Inferior parietal cortex (tissue), 1 donor: ENCODE measurements around the gene NPAS3.

Experiments
- DNase-seq: peaks from one replicate; pipeline ENCODE4 v3.0.0-alpha.2; 2016; ENCODE audit errors: extremely low spot score

NPAS3 gene

DNA sequence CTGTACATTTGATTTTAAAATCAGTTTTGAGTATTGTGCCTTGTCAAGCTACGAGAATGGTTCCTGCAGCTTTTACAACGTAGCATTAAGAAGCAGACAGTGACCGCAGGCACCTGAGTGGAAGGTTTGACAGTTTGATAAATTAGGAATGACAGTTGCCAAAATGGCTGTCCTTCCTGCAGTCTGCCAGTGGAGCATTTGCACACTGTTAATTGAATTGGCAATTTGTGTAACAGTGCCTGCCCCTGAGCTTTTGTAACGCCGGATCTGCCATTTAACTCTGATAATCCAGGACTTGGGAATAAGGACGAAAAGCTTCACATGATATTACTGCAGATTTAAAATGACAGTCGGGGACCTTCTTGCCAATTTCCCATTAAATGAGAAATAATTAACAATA is 385.3 kb downstream of the NPAS3 start:
- no peak for DNase-seq

DNA sequence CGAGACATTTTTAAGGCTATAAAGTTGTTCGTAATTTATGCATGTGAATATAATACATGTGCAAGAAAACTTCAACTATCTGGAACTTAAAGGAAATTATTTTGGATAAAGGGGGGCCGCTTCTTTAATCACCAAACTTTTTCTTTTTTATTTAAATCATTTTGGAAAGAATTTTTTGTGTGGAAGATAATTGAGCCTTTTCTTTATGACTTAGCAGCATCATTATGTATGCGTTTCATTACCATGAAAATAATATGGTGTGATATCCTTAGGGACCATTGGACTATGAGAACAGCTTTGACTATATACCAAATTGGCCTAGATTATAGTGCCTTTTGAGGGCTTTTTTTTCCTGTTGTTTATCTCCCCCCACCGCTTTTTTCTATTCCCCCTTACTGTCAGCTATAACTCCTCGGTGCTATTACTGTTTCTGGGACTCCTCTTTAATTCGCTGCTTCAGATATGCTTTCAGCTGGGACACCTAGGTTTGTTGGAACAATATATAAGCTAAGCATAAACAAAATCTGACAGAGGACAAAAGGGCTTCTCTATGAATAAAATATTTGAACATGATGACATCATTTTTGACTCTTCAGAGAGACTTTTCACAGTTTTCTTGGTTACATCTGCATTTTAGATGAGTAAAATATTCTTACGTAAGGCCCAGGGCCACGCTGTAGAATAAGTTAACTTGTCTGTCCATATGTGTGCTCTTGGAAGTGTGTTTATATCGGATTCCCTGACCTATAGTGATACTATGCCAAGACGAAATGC is 392.7 kb downstream of the NPAS3 start:
- no peak for DNase-seq

DNA sequence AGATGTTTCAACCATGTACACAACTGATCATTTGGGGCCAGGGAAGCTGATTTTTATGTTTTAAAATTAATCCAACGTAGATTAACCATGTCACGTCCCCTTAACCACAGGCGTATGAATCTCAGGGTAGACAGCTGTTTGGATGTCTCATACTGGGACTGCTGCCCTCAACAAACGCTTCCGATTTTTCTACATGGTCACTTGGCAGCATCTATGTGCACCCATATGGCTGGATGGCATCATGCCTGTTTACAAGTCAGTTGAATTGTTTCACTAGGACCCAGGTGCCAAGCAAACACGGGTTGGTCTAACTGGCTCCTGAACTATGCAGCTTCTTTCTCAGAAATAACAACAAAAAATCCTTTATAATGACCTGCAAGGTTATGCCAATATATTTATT is 393.8 kb downstream of the NPAS3 start:
- DNase-seq: peak; percentile 74

DNA sequence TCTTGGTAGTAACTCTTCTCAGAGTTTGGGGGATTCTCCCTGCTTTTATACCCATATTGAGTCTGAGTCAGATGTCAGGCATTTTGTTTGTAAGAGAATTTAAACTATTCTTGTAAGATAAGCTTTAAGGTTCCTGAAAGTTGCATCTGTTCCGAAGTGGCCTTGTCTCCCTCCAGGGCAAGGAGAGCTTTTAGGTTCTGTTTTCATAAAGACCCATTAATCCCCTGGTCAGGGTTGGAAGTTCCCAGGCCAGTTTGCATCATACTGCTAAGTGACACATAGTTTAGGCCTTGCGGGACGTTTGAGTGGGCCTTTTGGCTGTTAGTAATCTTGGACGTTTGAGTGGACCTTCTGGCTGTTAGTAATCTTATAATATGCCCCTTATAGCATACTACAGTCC is 396.7 kb downstream of the NPAS3 start:
- DNase-seq: no peak

DNA sequence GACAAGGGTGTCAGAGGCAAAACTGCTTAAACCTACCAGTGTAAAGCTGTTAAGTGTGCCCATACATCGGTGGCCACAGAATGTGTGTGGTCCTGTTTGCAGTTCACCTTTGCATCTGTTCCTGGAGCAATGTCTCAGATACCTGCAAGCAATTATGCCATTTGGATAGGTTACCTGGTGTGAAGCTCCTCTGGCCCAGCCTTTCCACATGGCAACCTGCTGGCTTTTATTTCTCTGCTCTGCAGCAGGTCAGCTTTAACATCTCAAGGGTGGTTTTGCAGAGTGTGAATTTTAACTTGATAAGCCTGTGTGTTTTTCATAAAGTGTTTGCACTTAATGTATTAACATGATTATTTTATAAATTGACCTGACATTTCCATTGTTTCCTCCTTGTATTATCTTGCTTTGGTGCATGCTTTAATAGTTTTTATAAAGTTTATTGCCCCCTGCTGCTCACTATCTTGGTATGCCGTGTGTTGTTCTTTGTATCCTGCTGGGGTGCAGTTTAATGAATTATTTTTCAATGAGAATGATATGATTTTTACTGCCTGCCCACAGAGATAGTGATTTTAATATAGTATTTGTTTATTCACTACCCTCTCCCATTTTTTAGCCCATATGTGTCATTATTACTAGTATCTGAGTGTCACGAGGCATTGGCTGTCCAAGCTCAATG is 403.8 kb downstream of the NPAS3 start:
- DNase-seq: no peak

DNA sequence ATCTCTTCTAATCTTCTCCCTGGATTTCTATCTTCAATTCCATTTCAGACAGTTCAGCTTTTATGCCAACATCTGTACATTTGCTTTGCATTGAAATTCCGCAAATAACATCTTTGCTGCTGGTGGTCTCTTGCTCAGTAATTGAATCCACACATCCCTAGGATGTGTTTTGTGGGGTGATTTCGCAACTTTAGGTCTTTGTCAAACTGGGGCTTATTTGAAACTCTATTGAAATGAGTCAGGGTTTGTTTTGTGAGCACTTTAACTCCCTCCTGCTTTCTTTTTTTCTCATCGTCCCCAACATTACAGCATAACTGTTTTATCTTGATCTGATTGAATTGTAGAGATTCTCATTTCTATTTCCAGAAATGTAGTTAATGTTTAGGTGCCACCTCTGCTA is 404.3 kb downstream of the NPAS3 start:
- no peak for DNase-seq

DNA sequence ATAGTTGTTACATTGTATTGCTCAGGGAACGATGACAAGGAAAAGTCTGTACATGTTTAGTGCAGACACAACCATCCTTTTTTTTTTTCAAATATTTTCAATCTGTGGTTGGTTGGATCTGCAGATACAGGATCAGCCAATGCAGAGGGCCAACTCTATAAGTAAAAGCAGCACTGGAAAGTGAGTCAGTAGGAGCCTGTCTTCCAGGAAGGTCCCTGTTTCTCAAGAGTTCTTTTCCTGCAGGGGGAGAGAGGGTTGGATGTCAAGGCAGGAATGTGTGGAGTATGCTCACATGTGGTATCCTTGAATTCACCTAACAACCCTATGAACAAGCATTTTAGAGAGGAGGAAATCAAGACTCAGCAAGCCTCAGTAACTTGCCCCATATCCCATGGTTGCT is 409.1 kb downstream of the NPAS3 start:
- no peak for DNase-seq

DNA sequence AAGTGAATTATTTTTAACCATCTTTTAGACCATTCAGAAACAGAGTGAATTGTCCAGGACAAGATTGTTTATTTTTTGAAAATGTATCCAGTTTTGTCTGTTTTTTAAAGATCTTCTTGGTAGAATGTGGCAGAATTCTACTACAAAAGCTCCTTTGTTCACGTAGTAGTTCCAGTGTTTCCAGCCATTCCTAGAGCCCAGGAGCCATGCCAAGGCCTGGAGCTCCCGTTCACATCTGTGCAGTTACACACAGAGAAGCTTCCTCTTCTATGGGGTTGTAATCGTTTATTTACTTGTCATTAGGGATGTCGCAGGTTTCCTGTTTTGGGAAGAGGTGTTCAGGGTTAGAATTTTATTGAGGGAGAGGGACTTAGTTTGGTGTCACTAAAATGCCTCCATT is 409.8 kb downstream of the NPAS3 start:
- peak; percentile 28 for DNase-seq

DNA sequence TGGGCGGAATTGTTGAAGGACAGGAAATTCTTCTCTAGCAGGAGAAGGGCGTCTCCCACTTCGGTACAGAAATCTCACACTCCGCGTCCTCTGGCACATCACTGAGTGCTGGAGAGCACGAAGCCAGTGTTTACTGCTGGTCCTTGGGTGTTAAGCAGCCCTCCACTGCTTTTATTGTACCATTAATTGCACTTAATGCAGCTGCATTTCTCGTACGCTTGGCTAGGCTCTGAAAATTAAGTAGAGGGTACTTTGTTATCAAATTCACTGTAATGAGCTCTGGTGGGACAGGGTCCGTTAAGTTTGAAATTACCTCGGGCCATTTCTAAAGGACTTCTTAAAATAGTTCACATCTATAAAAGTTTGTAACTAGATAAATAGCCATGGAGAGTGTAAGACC is 411.2 kb downstream of the NPAS3 start:
- no peak for DNase-seq

DNA sequence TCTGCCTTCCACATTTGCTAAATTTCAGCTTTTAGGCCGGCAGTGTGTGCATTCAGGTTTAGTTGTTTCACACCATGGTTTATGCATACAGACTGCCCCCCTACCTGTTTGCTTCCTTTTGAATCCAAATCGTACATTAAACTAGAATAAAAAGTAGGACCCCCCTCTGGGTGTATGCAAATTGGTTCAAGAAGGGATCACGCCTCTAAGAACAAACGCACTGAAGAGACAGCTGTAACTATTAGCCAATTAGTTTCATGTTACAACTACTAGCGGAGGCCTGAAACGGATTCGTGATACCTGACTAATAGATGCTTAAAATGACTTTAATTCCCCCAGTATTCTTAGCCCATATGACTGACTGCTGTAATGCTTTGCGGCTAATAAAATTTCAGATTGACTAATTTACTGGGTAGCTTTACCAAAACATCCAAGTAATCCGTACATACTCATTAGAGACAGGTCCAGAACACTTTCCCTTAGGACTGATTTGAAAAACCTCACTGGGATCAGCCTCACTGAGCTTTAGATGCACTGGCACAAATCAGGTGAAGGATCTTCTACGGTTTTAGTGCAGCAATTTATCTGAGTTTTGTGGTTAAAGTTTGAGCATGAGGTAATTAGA is 411.8 kb downstream of the NPAS3 start:
- DNase-seq: no peak

DNA sequence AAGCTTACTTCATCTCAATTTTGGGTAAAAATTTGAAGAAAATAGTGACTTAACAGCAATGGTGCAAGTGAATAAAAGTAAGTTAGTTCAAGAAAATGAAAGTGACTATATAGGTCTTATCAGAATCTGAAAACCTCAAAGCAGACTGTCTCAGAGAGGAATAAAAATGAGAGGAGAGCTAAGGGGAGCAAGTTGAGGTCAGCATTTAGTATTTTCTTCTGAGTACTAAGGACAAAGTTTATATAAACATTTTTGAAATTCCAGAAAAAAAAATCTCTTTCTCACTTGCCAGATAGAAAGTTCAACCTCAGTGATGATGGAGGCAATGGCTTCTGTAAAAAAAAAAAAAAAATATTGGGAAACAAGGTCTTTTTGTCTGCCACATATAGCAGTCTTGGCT is 414.1 kb downstream of the NPAS3 start:
- DNase-seq: no peak

DNA sequence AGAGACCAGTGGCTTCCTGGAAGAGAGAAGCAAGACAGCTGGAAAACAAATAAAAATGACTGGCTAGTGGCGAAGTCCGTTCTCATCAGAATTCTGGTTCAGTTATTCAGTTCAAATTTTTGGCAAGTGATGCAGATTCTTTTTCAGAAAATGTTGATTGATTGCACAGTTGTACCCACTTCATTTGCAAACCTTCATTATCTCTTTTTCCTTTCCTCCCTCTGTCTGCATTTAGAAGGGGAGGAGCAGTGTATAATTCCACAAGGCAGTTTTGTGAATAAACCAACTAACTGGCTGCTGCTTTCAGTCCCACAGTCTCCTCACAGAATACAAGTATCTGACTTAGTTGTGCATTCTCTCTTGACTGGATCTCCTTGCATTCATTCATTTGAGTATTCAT is 417.5 kb downstream of the NPAS3 start:
- DNase-seq: no peak

DNA sequence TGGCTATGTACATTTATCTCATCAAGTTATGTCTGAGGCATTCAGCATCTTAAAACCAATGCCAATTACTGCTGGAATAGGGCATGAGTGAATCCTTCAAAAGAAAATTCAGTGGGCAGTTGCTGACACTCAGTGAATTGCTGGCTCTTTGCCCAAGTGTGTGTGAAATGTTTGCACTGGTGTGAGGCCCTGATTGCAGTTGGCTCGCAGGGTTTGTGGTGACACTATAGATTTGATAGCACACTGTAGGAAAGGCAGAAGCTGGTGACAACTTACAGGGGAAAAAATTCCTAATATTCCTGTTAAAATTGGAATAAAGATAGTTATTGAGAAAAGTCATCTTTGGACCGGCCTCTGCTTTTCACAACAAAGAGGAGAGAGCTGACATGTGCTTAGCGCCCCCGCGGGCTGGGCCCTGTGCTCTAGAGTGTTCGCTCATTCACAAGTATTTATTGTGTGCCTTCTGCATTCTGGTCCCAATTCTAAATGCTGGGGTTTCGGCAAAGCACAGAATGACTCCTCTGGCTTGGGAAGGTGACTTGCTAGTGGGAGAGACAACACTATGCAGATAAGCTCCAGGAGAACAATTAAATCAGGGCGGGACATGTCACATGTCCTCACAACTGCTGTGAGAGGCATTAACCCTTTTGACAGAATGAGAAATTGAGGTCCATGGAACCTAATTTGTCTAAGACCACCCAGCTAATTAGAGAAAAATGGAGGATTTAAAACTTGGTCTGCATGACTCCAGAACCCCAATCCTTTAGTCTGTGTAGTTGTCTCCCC is 418.7 kb downstream of the NPAS3 start:
- peak; percentile 51 for DNase-seq

DNA sequence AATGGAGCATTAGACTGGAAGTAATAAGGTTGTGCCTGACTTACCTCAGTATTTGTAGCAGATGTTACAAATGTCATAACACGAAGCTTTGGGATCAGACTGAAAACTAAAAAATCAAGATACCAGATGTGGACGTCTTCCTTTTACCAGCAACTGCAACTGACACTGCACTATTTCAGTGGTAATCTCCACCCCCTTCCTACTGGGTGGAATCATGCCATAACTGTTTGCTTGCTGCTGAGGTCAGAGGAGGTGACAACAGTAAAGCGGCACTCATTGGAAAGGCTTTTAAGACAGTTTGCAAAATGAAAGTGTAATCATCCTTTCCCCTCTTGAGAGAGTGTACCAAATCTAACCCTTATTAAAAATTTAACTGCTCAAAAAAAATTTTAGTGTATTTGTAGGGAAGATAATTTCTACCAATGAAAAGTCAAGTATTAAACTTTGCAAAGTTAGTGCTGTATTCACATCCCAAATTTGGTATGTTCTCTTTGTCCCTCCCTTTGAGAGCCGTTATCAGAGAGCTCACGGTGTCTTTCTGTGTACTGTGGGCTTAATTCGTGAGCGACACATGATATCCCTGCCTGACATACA is 420.7 kb downstream of the NPAS3 start:
- DNase-seq: no peak

DNA sequence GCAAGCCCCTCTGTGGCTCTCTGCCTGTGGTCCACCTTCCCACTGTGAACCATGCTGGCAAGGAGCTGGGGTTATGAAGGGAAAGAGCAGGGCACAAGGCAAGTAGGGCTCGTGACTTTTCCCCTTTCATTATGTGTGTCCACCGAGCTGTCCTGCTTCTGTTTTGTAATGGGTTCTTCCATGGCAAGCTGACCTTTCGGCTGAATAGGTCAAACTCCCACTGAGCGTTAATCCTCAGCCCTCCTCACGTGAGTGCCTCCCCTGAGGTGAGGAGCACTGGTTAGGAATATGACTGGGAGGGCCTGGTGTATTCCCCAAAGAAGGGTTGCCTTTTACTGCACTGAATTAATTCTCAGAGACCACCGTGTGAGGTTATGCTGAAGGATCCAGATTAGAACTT is 424.3 kb downstream of the NPAS3 start:
- DNase-seq: no peak

DNA sequence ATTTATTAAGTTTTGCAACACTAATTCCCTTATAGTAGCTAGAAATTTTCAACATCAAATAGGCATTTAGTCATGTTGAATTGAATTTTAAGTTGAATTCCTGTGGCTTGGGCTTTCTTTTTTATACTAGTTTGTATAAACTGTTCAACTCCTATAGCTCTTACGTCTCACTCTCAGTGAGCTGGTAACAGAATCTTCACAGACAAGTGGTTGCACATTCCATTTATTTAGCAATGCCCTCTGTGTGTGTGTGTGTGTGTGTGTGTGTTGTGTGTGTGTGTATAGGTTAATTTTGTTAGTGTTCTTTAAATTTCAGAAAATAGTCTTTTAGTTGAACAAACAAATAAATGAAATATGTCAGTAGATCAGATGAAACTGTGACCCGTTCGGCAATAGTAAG is 425.0 kb downstream of the NPAS3 start:
- DNase-seq: no peak

DNA sequence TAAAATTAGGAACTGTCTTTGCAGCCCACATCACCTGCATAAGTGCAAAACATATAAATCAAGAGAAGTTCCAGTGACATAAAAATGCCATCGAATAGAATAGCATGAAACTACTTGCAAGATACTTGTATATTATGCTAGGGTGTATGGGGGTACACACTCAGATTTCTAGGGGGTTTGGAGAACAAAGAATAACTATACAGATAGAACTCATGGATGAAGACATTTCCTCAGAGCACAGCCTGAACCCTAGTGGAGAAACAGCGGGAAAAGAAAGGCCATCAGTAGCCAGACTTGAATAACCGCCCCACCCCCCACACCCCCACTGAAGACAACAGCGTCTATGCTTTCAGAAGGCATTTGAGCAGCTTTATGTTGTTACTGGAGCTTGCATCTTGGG is 425.8 kb downstream of the NPAS3 start:
- DNase-seq: peak; percentile 21

DNA sequence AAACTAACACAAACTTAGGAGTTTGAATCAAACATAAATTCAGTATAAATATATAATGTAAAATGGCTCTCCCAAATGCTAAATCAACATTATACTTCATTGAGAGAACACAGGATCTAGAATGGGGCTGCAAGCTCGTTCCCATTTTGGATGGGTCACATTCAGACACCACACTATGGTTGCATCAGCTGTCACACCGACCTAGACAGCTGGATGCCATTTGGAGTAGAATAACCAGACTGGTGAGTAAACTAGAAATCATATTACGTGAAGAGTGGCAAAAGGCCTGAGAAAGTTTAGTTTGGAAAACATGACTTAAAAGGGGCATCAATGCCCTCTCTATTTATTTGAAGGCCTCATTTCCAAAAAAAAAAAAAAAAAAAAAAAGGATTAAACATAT is 430.4 kb downstream of the NPAS3 start:
- DNase-seq: no peak

DNA sequence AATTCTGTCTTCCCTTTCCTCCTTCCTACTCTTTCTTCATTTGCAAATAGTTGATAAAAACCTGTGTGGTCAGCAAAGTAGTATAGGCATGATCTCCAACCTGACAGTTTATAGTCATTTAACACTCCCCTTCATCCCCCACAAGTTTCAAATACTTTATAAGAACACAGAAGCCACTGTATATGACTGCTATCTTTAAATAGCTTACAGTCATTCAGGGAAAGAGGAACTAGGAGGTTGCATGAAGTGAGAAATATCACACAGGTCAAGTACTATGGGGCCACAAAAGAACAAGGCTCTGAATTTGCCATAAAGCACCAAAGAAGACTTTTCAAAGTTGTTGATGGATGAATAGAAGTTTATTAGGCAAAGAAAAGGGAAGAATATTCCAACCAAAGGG is 431.3 kb downstream of the NPAS3 start:
- no peak for DNase-seq

DNA sequence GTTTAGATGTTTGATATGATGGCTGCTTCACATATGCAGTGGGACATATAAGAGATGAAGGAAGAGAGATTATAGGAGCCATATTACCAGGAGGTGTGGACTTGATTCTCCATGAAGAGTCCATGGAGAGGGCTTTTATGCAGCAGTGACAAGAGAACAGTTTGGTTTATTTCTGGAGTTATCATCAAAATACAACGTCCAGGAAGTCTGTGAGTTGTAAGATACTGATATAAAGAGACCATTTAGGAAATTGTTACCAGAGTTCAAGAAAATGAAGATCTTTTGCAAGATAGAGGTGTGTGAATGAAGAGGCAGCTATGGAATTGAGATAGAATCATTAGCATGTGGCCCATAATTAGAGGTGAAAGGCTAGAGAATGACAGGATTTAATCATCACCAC is 431.7 kb downstream of the NPAS3 start:
- no peak for DNase-seq

DNA sequence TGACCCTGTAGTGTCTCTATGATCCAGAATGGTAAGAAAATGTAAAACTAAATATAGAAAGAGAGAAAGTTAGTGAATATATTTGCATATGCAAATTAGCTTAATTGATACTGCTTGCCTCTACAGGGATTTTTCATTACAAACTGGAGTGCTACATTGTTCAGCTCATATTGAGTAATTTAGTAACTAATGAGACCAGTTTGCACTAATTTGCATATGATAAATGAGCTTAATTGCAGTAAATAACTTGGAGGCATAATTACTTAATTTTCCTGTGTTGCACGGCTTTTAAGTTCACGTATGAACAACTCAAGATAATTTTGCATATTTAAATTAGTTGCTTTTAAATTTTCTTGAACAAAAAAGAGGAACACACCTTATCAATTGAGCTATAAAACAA is 436.5 kb downstream of the NPAS3 start:
- DNase-seq: no peak

DNA sequence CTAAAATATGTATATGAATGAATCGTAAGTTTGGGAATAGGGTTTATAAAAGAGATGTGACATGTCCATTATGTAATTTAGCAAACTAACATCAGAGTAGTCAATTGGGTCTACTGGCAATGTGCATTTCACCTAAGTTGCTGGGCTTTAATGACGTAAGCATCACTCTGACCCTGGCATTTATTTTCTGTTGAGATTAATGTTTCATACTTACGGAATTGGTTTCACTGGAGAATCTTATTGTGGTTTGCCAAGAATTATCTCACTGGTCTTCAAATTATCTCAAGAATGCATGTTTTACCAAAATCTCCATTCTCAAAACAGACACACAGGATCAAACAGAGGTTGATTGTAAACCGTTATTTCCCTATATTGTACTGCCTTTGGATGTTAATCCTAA is 437.1 kb downstream of the NPAS3 start:
- no peak for DNase-seq
